KMS-11 (cell line): ENCODE measurements around the gene NT5DC2.

Source experiments
- H2AFZ ChIP-seq: fragments of 200-600 bp; sonication (generic); 2 replicates; pipeline ENCODE4 v1.6.1; 2016; ENCODE audit warnings: antibody characterized with exemption, mixed run types, low read depth
- H3K27ac ChIP-seq: fragments of 200-600 bp; sonication (generic); 2 replicates; pipeline ENCODE4 v1.6.1; 2016; ENCODE audit warnings: mild to moderate bottlenecking, mixed run types
- H3K27me3 ChIP-seq: fragments of 200-600 bp; sonication (generic); 2 replicates; pipeline ENCODE4 v1.6.1; 2017; ENCODE audit warnings: mild to moderate bottlenecking, low read depth, mixed run types, moderate library complexity; ENCODE audit not compliant: insufficient read depth
- H3K36me3 ChIP-seq: fragments of 200-600 bp; sonication (generic); 2 replicates; pipeline ENCODE4 v1.6.1; 2017; ENCODE audit warnings: mild to moderate bottlenecking, mixed run types; ENCODE audit not compliant: insufficient read depth
- H3K4me1 ChIP-seq: fragments of 200-600 bp; sonication (generic); 2 replicates; pipeline ENCODE4 v1.6.1; 2016; ENCODE audit warnings: mild to moderate bottlenecking, low read depth, mixed run types; ENCODE audit not compliant: poor library complexity, severe bottlenecking
- H3K4me2 ChIP-seq: fragments of 200-600 bp; sonication (generic); 2 replicates; pipeline ENCODE4 v1.7.0; 2016; ENCODE audit warnings: mild to moderate bottlenecking, mixed run types
- H3K4me3 ChIP-seq: fragments of 200-600 bp; sonication (generic); IDR thresholded peaks from 2 replicates; pipeline ENCODE4 v1.6.1; 2017; ENCODE audit warnings: low read depth, low read length, mixed read lengths; ENCODE audit not compliant: insufficient read depth
- H3K79me2 ChIP-seq: fragments of 200-600 bp; sonication (generic); 2 replicates; pipeline ENCODE4 v1.6.1; 2016; ENCODE audit warnings: low read depth, mixed run types; ENCODE audit not compliant: insufficient read depth
- H3K9ac ChIP-seq: fragments of 200-600 bp; sonication (generic); 2 replicates; pipeline ENCODE4 v1.6.1; 2016; ENCODE audit warnings: mild to moderate bottlenecking, mixed run types
- H4K20me1 ChIP-seq: fragments of 200-600 bp; sonication (generic); 2 replicates; pipeline ENCODE4 v1.6.1; 2016; ENCODE audit warnings: mild to moderate bottlenecking, mixed run types; ENCODE audit not compliant: insufficient read depth
- CTCF ChIP-seq: fragments of 200-600 bp; sonication (generic); conservative IDR thresholded peaks from 2 replicates; pipeline ENCODE4 v1.6.1; 2017; ENCODE audit warnings: low read depth, mild to moderate bottlenecking, antibody characterized with exemption, low read length, moderate library complexity, mixed read lengths

Gene NT5DC2

DNA sequence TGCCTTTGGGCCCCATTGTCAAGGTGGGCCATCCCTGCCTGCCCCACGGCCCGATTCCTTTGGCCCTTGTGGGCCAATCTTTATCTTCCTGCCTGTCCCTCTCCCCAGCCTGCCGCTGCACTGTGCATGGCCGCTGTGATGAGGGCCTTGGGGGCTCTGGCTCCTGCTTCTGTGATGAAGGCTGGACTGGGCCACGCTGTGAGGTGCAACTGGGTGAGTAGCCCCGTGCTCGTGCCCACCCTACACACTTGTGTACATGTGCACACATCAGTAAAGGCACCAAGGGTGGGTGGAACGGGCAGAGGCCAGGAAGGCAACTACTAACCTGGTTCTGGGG is 12.2 kb downstream of the NT5DC2 start:
- Histone ChIP-seq H3K4me1 (no peaks in the 10 kb centered on the region), H3K27me3 (no peaks in the 10 kb centered on the region), H2AFZ (no peak overlapping the region), H3K4me3 (no peak overlapping the region), H3K79me2 (no peaks in the 10 kb centered on the region), H3K36me3 (no peaks in the 10 kb centered on the region), H4K20me1 (no peaks in the 10 kb centered on the region), H3K9ac (no peak overlapping the region), H3K27ac (no peak overlapping the region), H3K4me2 (no peak overlapping the region)
- TF ChIP-seq CTCF: no peak

- H3K9ac ChIP-seq: no peak overlapping the region
- H3K27ac ChIP-seq: no peak overlapping the region
- no peaks in the 10 kb centered on the region for H3K36me3 ChIP-seq
- H3K4me1 ChIP-seq: no peaks in the 10 kb centered on the region
- H4K20me1 ChIP-seq: no peaks in the 10 kb centered on the region
- no peak for TF ChIP-seq CTCF
- no peak overlapping the region for H2AFZ ChIP-seq
- no peak overlapping the region for H3K4me3 ChIP-seq
- H3K27me3 ChIP-seq: no peaks in the 10 kb centered on the region
- no peak overlapping the region for H3K4me2 ChIP-seq
- H3K79me2 ChIP-seq: no peaks in the 10 kb centered on the region
These were observed 12.8 kb downstream of the NT5DC2 start for GRCh38 chr3:52520716-52521487.

- no peak overlapping the region for H3K27ac ChIP-seq
- no peak overlapping the region for H2AFZ ChIP-seq
- H3K4me1 ChIP-seq: no peaks in the 10 kb centered on the region
- no peak overlapping the region for H3K4me3 ChIP-seq
- no peak overlapping the region for H3K4me2 ChIP-seq
- H4K20me1 ChIP-seq: no peaks in the 10 kb centered on the region
- no peak for TF ChIP-seq CTCF
- H3K79me2 ChIP-seq: no peaks in the 10 kb centered on the region
- H3K9ac ChIP-seq: no peak overlapping the region
- no peaks in the 10 kb centered on the region for H3K27me3 ChIP-seq
- no peaks in the 10 kb centered on the region for H3K36me3 ChIP-seq
These were observed 13.5 kb downstream of the NT5DC2 start for GRCh38 chr3:52520141-52520667.

- Histone ChIP-seq H3K9ac (no peak overlapping the region), H3K4me2 (no peak overlapping the region), H3K36me3 (no peaks in the 10 kb centered on the region), H3K27ac (no peak overlapping the region), H3K4me3 (no peak overlapping the region), H4K20me1 (no peaks in the 10 kb centered on the region), H3K4me1 (no peaks in the 10 kb centered on the region), H2AFZ (no peak overlapping the region), H3K27me3 (no peaks in the 10 kb centered on the region), H3K79me2 (no peaks in the 10 kb centered on the region)
- no peak for TF ChIP-seq CTCF
These were observed 14.1 kb downstream of the NT5DC2 start for GRCh38 chr3:52519445-52520140.
